Measurements from ENCODE around the gene NHERF2. TPM values are rescaled to one million over a fixed set of nuclear protein-coding genes. Genes with fewer than 3 reads are reported as not detected.

Gene NHERF2
- total and polyA plus RNA-seq, 9 of the 15 experiments (the other 6 are each of a cell fraction or from before 2014, with no cell fraction given): 0.15 to 42.0 (median 12.5) TPM

- TF ChIP-seq HLTF (IDR thresholded peaks at IDR 0.05) (peak; percentile 44; the same call in 1 of the 2 replicates), THAP12 (CRISPR knock-in tag; IDR thresholded peaks at IDR 0.05) (peak; percentile 92), PCBP1 (IDR thresholded peaks at IDR 0.05; ENCODE audit: low read depth, low read length, poor library complexity, severe bottlenecking) (peak; percentile 30), SFPQ (IDR thresholded peaks at IDR 0.05; ENCODE audit: low read depth, low read length) (no peak), ZZZ3 (IDR thresholded peaks at IDR 0.05) (no peak), CREM (IDR thresholded peaks at IDR 0.05; ENCODE audit: low read depth) (0 out of 2 replicates have a peak, but pooled peaks have one; percentile 24), TRIM28 (IDR thresholded peaks at IDR 0.05) (no peak), CHD1 (IDR thresholded peaks at IDR 0.05; ENCODE audit: low read length) (peak; percentile 63), ZNF224 (CRISPR knock-in tag; IDR thresholded peaks at IDR 0.05) (peak; percentile 76; the same call in 1 of the 2 replicates), ZNF263 (CRISPR knock-in tag; IDR thresholded peaks at IDR 0.05; ENCODE audit: borderline replicate concordance) (peak; percentile 35; the same call in 1 of the 2 replicates), PHF20 (IDR thresholded peaks at IDR 0.05; ENCODE audit: partially characterized antibody) (peak; percentile 80), NEUROD1 (IDR thresholded peaks at IDR 0.05; ENCODE audit: borderline replicate concordance, low read depth, low read length, partially characterized antibody) (peak; percentile 1), ZNF511 (CRISPR knock-in tag; IDR thresholded peaks at IDR 0.05) (peak; percentile 82), RBM17 (IDR thresholded peaks at IDR 0.05; ENCODE audit: borderline replicate concordance, low read depth, low read length) (no peak), ZNF124 (CRISPR knock-in tag; IDR thresholded peaks at IDR 0.05) (no peak), EGR1 (conservative IDR thresholded peaks at IDR 0.05) (0 out of 2 replicates have a peak, but pooled peaks have one; percentile 16)
These were observed 34.6 kb upstream of the NHERF2 start (continued) for GRCh38 chr16:1991948-1992703.

All from K562 (cell line).